ENCODE measurements around the gene MAD1L1. TPM values are rescaled to one million over a fixed set of nuclear protein-coding genes. Genes with fewer than 3 reads are reported as not detected.

Gene MAD1L1
- total RNA-seq, 2 donors from 2014 or later: 39.5 to 79.4 TPM

DNA sequence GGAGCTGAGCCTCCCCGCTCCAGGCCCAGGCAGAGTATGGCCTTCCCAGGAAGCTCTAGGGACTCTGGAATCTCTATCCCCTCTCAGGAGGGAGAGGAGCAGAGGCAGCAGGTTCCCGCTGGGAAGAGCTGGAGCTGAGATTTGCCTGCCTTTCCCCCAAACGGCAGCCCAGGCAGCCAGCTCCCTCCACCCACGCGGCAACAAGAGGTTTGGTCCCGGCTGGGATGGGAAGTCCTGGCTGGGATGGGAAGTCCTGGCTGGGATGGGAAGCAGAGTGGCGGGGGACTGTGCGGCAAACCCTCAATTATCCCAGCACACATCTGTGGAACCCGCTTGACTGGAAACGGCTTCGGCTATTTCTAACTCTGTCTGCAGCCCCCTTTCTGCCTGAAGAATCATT is 339.7 kb downstream of the MAD1L1 start:
- peaks cover 4% of the 10 kb centered on the region for H3K36me3 Mint-ChIP-seq
- peaks cover 6 to 19% of the 10 kb centered on the region in 2 donors for H3K4me1 Mint-ChIP-seq (ENCODE audit: low read depth in 2 of 2)
- H3K27ac Mint-ChIP-seq: no peak overlapping the region

DNA sequence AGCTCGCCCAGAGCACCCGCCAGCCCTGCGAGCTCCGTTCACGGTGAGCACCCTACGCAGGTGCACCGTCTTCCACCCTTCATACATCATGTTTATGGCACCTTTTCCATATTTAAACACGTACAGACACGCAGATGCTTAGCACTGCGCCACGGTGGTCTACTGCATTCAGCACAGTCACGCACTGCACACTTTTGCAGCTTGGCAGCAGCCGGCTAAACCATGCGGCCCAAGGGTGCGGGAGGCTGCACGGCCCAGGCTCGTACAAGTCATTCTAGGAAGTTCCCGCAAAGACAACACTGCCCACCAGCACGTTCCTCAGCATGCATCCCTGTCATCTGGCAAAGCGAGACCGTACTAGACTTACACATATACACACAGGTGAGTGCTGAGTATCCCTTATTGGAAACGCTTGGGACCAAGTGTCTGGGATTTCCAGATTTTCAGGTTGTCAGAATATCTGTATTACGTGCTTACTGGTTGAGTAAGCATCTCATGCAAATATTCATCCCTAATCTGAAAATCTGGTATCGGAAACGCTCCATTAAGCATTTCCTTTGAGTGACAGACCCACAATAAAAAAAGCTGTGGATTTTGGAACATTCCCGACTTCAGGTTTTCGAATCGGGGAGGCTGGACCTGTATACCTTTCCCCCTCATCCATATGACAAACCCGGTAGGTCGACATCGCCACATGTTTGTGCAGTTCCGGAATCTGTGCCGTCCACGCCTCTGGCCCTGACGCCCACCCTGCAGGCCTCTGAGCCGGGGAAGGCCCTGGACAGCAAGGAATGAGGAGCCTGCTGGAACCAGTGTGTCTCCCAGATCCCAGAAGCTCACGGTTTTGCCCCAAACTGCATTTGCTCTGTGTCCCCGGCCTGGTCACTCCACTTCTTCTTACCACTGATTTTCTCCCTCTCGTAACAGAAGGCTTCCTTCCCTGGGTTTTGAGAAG is 340.5 kb downstream of the MAD1L1 start:
- H3K4me3 Mint-ChIP-seq: no peak overlapping the region

More for the DNA sequence above, 339.7 kb downstream of the MAD1L1 start:
- no peak for ATAC-seq
- no peak overlapping the region for H3K4me3 Mint-ChIP-seq
- no peaks in the 10 kb centered on the region for H3K27me3 Mint-ChIP-seq
- H3K9me3 Mint-ChIP-seq: no peaks in the 10 kb centered on the region
- DNase-seq (ENCODE audit: low spot score): peak; percentile 25

DNA sequence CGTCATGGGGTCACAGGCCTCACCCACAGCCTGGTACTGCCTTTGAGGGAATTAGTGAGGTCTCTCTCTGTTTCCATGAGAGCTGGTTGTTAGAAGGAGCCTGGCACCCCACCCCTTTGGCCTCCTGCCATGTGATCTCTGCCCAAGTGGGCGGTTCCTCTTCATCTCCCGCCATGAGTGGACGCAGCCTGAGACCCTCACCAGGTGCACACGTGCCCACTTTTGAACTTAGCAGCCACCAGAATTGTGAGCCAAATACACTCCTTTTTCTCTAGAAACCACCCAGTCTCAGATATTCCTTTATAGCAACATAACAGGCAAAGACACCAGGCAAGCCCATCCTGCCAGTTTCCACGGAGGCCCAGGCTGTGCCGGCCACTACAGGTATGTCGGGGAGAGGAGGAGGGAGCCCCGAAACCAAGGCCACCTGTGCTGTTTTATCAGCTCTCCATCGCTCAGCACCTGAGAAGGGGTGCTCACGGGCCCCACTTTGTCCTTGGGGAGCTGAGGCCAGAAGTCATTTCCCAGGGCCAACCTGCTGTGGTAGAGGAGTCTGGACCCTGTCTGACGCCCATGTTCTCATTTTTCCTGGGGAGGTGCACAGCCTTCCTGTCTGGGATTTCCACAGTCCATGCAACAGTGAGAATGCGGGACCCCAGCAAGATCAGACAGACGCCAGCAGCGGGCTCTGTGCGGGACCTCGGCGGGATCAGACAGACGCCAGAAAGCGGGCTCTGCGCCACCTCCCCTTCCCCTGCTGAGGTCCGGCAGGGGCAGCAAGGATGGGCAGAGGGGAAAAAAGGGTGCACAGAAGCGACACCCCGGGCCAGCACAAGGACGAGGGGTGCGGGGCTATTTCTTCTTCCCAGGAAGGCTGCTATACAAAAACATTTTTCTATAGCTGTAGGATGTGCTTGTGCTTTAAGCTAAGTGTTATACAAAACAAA is 342.2 kb downstream of the MAD1L1 start:
- DNase-seq (ENCODE audit: low spot score) (peak; percentile 54), ATAC-seq (no peak)
- peak overlapping the region; percentile 34 to 84 for H3K27ac Mint-ChIP-seq
- no peak overlapping the region for H3K4me3 Mint-ChIP-seq
- H3K9me3 Mint-ChIP-seq: no peaks in the 10 kb centered on the region
- H3K4me1 Mint-ChIP-seq (ENCODE audit: low read depth in 2 of 2): peaks cover 6 to 24% of the 10 kb centered on the region in 2 donors
- H3K36me3 Mint-ChIP-seq: peaks cover 6% of the 10 kb centered on the region
- H3K27me3 Mint-ChIP-seq: no peaks in the 10 kb centered on the region

More for the DNA sequence above, 340.5 kb downstream of the MAD1L1 start:
- DNase-seq (ENCODE audit: low spot score): peak; percentile 37
- Mint-ChIP-seq H3K27me3 (no peaks in the 10 kb centered on the region), H3K4me1 (ENCODE audit: low read depth in 2 of 2) (peaks cover 6 to 20% of the 10 kb centered on the region in 2 donors), H3K9me3 (no peaks in the 10 kb centered on the region), H3K36me3 (peaks cover 6% of the 10 kb centered on the region), H3K27ac (no peak overlapping the region)
- no peak for ATAC-seq

DNA sequence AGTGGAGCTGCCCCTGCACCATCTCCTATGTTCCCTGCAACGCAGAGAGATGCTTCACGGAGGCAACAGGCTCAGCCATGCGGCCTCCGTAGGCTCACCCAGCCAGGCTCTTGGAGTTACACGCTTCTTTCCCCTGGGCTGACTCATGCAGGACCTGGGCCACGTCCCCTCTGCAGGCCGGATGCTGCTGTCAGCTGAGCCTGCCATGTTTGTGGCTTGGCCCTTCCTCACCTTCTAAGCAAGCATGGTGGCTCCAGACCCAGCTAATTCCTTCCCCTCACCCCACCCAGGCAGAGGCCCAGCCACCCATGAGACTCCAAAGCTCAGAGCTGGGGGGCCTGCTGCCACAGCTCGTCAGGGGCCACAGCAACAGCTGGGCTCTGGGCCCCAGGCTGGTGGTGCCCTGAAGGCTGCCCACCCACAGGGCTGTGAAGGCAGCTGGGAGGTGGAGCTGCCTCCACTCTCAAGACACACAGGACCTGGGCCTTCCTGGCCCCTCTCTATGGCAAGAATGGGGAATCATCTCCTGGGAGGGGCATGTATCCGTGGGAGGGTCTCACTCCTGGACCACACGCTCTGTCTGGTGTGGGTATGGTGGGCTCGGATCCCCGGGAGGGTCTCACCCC is 343.1 kb downstream of the MAD1L1 start:
- DNase-seq (ENCODE audit: low spot score) (no peak), ATAC-seq (peak; percentile 84 to 88)
- no peaks in the 10 kb centered on the region for H3K9me3 Mint-ChIP-seq
- peak overlapping the region; percentile 34 to 84 for H3K27ac Mint-ChIP-seq
- H3K4me3 Mint-ChIP-seq: no peak overlapping the region
- peaks cover 6 to 24% of the 10 kb centered on the region in 2 donors for H3K4me1 Mint-ChIP-seq (ENCODE audit: low read depth in 2 of 2)
- H3K36me3 Mint-ChIP-seq: peaks cover 6% of the 10 kb centered on the region
- H3K27me3 Mint-ChIP-seq: no peaks in the 10 kb centered on the region

DNA sequence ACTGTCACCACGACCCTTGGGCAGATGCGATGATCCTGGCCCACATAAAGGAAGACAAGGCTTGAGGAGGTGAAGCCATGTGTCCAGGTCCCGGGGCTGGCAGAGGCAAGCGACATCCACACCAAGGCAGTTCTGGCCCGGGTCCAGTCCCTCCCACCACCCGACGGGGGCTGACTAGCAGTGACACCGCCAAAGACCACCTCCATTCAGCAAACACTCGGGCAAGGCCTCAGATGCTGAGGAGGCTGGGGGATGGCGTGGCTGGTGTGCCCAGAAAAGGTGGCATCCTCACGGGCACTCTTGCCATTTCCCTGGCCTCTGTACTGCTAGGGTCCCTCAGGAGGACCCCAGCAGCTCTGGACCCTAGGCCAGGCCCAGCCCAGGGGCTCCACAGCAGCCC is 343.7 kb downstream of the MAD1L1 start:
- ATAC-seq: no peak

DNA sequence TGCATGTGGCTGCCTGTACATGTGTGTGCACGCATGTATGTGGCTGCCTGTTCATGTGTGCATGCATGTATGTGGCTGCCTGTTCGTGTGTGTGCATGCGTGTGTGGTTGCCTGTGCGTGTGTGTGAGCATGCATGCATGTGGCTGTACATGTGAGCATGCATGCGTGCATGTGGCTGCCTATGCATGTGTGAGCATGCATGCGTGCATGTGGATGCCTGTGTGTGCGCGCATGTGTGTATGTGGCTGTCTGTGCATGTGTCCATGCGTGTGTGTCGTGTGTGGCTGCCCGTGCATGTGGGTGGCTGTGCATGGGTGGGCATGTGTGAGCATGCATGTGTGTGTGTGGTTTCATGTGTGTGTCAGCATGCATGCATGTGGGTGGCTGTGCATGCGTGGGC is 344.3 kb downstream of the MAD1L1 start:
- H3K27ac Mint-ChIP-seq: no peak overlapping the region
- no peak for ATAC-seq
- H3K9me3 Mint-ChIP-seq: no peaks in the 10 kb centered on the region
- H3K4me3 Mint-ChIP-seq: no peak overlapping the region
- no peaks in the 10 kb centered on the region for H3K27me3 Mint-ChIP-seq
- peaks cover 6% of the 10 kb centered on the region for H3K36me3 Mint-ChIP-seq
- peaks cover 6 to 25% of the 10 kb centered on the region in 2 donors for H3K4me1 Mint-ChIP-seq (ENCODE audit: low read depth in 2 of 2)
- no peak for DNase-seq (ENCODE audit: low spot score)

More for the DNA sequence above, 343.7 kb downstream of the MAD1L1 start:
- DNase-seq (ENCODE audit: low spot score): no peak
- peaks cover 6% of the 10 kb centered on the region for H3K36me3 Mint-ChIP-seq
- no peaks in the 10 kb centered on the region for H3K27me3 Mint-ChIP-seq
- no peak overlapping the region for H3K4me3 Mint-ChIP-seq
- peaks cover 6 to 24% of the 10 kb centered on the region in 2 donors for H3K4me1 Mint-ChIP-seq (ENCODE audit: low read depth in 2 of 2)
- no peak overlapping the region for H3K27ac Mint-ChIP-seq
- no peaks in the 10 kb centered on the region for H3K9me3 Mint-ChIP-seq

DNA sequence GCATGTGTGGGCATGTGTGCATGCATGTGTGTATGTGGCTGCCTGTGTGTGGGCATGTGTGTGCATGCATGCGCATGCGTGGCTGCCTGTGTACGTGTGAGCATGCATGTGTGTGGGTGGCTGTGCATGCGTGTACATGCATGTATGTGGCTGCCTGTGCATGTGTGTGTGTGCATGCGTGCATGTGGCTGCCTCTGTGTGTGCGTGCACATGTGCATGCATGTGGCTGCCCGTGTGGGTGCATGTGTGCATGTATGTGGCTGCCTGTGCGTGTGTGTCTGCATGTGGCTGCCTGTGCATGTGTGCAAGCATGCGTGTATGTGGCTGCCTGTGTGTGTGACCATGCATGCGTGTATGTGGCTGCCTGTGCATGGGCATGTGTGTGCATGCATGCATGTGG is 345.5 kb downstream of the MAD1L1 start:
- H3K27me3 Mint-ChIP-seq: no peaks in the 10 kb centered on the region
- peaks cover 13 to 32% of the 10 kb centered on the region in 2 donors for H3K4me1 Mint-ChIP-seq (ENCODE audit: low read depth in 2 of 2)
- H3K4me3 Mint-ChIP-seq: no peak overlapping the region
- H3K27ac Mint-ChIP-seq: no peak overlapping the region
- ATAC-seq: no peak
- peaks cover 6% of the 10 kb centered on the region for H3K36me3 Mint-ChIP-seq
- H3K9me3 Mint-ChIP-seq: no peaks in the 10 kb centered on the region
- no peak for DNase-seq (ENCODE audit: low spot score)

DNA sequence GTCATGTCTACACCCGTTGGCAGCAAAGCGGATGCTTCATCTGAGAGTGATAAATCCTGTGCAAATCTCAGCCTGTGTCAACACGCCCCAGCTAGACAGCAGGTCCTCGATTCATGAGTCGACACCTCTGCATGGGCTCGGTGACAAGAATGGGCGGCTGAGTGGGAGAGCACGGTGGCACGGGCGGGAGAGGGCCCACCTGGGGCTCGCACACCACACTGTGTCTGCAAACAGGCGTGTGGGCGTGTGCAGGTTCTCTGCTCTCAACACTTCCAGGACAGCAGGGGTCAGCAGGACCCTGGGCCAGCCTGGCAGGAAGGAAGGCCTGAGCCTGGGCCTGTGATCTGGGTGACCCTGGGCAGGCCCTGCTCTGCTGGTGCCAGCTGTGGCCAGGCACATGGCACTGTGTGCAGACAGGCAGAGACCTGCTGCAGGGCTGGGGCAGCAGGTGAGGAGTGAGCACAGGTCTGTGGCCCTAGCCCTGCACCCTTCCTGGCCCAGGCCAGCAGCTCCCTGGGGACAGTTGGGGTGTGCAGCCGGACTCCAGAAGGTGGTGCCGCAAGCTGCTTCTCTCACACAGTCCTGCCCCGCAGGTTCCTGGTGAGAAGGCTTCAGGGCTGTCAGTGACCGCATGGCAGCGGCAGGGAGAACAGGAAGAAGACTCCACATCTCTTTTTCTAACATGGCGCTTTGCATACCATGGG is 346.2 kb downstream of the MAD1L1 start:
- Mint-ChIP-seq H3K27ac (no peak overlapping the region), H3K4me1 (ENCODE audit: low read depth in 2 of 2) (peaks cover 17 to 36% of the 10 kb centered on the region in 2 donors), H3K9me3 (no peaks in the 10 kb centered on the region), H3K36me3 (peaks cover 6% of the 10 kb centered on the region), H3K27me3 (no peaks in the 10 kb centered on the region), H3K4me3 (no peak overlapping the region)
- ATAC-seq: no peak
- DNase-seq (ENCODE audit: low spot score): no peak

DNA sequence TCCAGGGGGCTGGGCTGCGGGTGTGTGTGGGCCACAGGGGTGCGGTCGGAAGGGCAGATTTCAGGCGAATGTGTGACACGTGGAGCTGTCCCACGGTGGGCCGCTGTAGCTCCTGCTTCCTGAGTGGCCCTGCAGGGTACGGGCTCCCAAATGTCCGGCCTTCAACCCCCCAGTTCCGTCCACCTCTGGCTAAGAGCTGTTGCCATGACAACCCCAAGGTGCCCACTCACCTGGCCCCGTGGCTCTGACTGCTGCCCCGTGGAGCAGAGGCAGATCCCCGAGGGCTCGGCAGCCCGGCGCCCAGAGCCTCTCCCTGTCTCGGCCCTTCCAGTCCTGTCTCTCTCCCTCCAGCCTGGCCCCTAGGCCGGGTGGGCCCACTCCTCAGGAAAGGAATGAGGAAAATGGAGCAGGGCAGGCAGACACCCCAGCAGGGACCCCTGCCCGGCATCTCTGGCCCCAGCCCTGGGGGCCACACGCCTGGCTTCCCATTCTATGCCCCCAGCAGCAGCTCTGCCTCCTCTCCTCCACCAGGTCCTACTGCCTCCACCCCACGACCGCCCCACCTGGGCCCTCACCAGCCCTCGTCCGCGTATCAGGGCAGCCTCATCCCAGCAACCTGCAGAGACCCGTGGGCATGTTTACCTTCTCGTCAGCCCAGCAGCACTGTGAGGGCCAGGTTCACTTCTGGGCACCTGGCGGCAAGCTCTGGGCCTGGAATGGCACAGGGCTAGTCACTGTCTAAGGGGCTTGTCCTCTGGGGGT is 347.1 kb downstream of the MAD1L1 start:
- peaks cover 17 to 39% of the 10 kb centered on the region in 2 donors for H3K4me1 Mint-ChIP-seq (ENCODE audit: low read depth in 2 of 2)
- ATAC-seq (no peak), DNase-seq (ENCODE audit: low spot score) (peak; percentile 37)
- H3K4me3 Mint-ChIP-seq: no peak overlapping the region
- peaks cover 6% of the 10 kb centered on the region for H3K36me3 Mint-ChIP-seq
- no peaks in the 10 kb centered on the region for H3K27me3 Mint-ChIP-seq
- H3K27ac Mint-ChIP-seq: no peak overlapping the region
- no peaks in the 10 kb centered on the region for H3K9me3 Mint-ChIP-seq

DNA sequence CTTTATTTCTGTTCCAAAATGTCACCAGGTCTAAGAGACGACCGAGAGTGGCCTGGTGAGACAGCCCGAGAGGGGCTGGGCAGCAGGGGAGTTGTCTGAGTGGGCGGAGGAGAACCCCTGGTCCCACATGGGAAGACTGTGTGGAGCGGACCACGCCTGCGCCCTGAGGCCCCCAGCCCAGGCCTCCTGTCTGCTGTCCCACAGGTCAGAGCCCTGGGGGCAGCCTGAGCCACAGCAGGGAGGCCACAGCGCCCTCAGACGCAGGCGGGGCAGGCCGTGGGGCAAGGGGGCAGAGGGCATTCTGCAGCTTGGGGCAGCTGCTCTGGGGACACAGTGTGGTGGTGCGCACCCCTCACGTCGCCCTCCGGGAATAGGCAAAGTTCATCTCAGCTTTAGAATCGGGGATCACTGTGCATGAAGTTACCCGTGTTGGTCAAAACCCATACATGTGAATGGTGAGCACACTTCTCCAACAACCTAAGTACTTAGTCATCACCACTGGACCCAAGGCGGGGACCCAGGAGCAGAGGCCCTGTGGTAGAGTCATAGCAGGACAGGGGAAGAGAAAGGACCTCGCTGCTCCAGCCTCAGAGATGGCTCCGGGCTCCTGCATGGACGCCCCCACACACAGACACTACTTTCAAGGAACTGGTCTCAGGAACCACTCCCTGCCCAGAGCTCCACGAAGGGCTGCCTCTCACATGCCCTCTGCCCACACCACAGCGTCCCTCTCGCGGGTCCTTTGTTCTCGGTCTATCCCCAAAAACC is 348.0 kb downstream of the MAD1L1 start:
- Mint-ChIP-seq H3K27me3 (no peaks in the 10 kb centered on the region), H3K27ac (no peak overlapping the region), H3K36me3 (peaks cover 6% of the 10 kb centered on the region), H3K4me1 (ENCODE audit: low read depth in 2 of 2) (peaks cover 16 to 37% of the 10 kb centered on the region in 2 donors), H3K4me3 (no peak overlapping the region), H3K9me3 (no peaks in the 10 kb centered on the region)
- ATAC-seq: no peak
- no peak for DNase-seq (ENCODE audit: low spot score)

DNA sequence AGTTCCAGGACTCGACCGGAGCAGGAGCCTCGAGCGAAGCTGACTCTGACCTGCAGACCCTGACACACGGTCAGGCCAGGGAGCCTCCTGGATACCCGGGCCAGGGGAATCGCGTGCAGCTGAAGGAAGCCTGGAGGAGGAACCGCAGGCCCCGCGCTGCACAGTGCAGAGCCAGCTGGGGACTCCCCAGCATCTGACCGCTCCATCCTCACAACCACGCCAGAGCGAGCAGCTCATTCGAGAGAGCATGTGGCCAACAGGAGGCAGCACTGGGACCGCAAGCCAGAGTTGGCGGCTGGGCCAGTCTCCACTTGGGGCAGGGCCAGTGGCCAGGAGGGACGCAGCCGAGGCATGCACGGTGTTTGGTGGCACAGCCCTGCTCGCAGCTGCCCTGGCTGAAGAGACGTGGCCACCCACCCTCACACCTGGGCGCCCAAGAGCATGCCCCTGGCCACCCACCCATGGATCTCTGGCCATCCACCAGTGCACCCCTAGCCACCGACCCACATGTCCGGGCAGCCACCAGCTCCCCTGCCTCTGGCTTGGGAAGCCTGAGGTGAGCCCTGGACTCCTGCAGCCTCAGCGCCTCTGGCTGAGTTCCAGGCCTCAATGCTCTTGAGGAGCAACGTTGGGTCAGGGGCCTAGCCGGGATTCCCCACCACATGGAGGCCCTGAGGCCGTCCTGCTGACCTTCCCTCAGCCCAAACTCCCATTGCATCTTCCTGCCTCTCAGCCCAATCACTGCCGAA is 348.7 kb downstream of the MAD1L1 start:
- peaks cover 12 to 37% of the 10 kb centered on the region in 2 donors for H3K4me1 Mint-ChIP-seq (ENCODE audit: low read depth in 2 of 2)
- no peak for DNase-seq (ENCODE audit: low spot score)
- ATAC-seq: no peak
- no peak overlapping the region for H3K4me3 Mint-ChIP-seq
- H3K9me3 Mint-ChIP-seq: no peaks in the 10 kb centered on the region
- H3K36me3 Mint-ChIP-seq: peaks cover 6% of the 10 kb centered on the region
- no peak overlapping the region for H3K27ac Mint-ChIP-seq
- H3K27me3 Mint-ChIP-seq: no peaks in the 10 kb centered on the region
